ENCODE results near the gene NLRC5.

NLRC5 gene

DNA sequence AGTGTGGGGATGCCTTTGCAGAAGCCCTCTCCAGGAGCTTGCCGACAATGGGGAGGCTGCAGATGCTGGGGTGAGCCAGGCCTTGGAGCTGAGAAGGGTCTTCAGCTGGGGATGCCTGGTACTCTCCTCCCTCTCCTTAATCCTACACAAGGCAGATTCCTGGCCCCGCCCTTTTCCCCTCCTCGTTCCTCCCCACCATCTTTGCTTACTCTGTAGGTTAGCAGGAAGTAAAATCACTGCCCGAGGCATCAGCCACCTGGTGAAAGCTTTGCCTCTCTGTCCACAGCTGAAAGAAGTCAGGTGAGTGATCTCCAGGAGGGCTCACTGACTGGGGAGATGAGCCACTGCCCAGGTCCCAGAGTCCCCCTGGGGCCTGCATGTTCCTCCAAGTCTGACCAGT lies 38.7 kb downstream of the NLRC5 start:
- DNase-seq: no peak

DNA sequence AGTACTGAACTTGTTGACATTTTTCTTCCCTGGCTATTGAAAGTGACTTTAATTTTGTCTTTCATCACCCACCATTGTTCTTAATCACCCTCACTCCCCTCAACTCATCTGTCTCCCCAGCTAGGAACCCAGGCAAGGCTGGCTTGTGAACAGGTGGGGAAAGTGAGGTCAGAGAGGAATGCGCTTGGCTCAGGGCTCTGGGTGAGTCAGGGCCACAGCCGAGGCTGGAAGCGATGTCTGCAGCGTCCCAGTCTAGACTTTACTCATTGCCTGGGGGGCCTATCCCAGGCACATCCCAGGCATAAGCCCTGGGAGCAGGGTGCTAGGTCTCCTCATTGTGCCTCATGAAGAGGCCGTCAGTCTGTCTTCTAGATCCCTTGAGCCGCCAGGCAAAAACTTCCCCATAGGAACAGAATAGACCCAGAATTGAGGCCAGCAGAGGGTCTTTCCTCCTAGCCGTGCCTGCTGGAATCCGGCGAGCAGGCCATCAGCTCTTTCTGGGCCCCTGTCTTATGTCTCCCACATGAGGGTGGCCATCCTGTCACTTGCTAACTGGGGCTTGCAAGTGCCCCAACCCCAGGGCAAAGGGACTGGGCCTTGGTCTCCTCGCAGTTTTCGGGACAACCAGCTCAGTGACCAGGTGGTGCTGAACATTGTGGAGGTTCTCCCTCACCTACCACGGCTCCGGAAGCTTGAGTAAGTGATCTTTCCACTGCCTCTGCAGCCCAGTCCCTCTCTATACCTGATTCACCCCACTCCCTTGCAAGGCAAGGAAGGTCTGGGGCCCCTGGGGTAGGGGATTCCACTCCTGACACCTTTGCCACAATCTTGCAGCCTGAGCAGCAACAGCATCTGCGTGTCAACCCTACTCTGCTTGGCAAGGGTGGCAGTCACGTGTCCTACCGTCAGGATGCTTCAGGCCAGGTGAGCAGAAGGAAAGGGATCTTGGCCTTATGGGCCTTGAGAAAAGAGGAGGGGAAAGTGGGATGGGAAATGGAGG lies 40.1 kb downstream of the NLRC5 start:
- DNase-seq: no peak

DNA sequence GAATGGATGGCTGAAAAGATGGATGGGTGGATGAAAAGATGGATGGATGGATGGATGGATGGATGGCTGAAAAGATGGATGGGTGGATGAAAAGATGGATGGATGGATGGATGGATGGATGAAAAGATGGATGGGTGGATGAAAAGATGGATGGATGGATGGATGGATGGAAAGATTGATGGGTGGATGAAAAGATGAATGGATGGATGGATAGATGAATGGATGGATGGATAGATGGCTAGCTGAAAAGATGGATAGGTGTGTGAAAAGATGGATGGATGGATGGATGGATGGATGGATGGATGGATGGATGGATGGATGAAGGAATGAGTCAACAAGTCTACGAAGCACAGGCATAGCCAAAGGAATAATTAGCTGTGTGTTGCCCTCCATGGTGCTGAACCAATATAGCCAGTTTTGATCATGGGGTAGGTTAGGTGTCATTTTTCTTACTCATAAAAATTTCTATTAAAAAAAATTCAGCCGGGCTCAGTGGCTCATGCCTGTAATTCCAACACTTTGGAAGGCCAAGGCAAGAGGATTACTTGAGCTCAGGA lies 41.1 kb downstream of the NLRC5 start:
- no peak for DNase-seq

DNA sequence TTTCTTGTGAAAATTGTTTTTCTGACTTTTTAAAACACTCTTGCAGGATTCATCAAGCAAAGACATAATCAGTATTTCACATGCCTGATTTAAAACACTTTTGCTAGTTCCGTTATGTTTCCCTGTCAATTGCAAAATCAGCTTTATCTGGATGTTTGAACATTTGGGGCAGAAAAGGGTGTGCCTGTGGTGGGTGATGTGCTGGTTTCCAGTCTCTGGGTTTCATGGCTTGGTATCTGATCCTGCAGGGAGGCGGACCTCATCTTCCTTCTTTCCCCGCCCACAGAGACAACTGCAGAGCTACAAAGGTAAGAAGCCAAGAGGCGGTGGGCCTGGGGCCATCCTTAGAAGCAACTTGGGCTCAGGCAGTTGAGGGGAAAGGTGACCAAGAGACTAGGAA lies 41.8 kb downstream of the NLRC5 start:
- no peak for DNase-seq

DNA sequence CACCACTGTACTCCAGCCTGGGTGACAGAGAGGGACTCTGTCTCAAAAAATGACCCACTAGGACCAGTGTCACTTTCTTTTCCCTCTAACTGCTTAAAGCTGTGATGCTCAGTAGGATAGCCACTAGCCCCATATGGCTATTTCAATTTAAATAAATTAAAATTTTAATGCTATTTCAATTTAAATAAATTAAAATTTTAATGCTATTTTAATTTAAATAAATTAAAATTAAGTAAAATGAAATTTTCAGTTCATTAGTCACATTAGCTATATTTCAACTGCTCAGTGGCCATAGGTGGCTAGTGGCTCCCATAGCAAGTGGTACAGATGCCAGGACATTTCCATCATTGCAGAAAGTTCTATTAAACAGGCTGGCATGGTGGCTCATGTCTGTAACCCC lies 43.0 kb downstream of the NLRC5 start:
- no peak for DNase-seq

DNA sequence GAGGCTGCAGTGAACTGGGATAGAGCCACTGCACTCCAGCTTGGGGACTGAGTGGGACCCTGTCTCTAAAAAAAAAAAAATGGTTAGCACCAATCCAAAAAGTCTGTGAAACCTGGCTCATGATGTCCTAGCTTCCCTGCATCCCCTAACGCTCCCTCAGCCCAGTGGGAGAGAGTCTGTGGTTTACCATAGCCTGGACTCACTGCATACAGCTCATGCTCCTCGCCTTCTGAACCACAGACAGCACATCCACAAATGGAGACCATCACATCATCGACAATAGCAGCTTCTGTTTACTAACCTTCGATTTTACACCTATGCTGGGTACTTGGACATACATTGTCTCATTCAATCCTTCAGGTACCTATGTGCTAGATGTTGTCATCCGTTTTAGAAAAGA lies 43.6 kb downstream of the NLRC5 start:
- DNase-seq: no peak

DNA sequence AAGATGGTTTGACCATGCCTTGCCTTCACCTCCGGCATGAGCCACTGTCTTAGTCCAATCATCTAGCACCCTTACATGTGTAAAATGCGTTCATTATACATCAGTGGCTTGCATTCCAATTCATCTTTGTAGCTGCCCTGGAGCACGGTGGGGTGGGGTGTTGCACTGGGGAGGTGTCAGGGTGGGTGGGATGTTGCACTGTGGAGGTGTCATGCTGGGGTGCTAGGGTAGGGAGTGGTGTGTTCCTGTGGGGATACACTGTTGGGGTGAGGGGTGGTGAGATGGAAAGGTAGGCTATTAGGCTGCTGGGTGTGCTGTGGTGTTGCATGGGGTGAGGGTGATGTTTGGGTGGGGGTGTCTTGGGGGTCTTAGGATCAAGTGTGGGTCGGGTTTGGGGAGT lies 47.0 kb downstream of the NLRC5 start:
- DNase-seq: no peak

DNA sequence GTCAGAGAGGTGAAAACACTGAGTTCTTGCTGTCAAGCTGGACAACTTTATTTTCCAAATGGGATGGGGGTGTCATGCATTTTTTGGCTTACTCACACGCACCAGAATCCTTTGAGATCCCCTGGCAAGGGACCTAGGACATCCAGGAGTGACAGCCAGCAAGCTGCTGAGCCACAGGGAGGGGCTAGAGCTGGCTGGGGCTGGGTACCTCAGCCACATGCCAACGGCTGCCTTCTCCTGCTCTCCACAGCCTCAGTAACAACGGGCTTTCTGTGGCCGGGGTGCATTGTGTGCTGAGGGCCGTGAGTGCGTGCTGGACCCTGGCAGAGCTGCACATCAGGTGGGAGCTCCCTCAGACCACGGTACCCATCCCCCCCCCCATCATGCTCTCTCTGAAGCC lies 47.6 kb downstream of the NLRC5 start:
- no peak for DNase-seq

DNA sequence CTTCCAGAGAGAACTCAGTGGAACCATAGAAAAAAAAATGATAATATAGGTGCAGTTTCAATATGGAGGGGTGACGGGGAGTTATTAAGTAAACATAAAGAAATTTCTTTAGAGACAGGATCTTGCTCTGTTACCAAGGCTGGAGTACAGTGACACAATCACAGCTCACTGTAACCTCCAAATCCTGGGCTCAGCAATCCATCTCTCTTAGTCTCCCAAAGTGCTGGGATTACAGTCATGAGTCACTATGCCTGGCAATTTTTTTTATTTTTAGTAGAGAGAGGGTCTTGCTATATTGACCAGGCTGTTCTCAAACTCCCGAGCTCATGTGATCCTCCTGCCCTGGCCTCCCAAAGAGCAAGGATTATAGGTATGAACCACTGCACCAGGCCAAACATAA lies 48.8 kb downstream of the NLRC5 start:
- no peak for DNase-seq

DNA sequence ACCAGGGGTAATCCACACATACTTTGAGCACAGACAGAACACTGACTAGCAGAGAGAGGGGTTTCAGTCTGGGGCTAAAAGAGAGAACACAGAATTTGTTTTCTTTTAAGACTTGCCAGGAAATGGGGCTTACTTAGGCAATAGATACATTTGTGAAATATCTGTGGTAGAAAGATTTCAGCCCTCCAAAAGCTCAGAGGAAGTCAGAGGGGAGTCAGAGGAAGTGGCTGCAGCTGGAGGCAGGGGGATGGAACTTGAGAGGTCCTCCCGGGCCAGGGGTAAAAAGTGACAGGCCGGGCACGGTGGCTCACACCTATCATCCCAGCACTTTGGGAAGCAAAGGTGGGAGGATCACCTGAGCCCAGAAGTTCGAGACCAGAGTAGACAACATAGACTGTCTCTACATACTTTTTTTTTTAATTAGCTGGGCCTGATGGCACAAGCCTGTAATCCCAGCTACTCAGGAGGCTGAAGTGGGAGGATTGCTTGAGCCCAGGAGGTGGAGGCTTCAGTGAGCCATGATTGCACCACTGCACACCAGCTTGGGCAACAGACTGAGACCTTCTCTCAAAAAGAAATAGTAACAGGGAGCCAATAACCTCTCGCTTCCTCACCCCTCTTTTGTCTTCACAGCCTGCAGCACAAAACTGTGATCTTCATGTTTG lies 49.9 kb downstream of the NLRC5 start:
- peak; percentile 80 for DNase-seq

DNA sequence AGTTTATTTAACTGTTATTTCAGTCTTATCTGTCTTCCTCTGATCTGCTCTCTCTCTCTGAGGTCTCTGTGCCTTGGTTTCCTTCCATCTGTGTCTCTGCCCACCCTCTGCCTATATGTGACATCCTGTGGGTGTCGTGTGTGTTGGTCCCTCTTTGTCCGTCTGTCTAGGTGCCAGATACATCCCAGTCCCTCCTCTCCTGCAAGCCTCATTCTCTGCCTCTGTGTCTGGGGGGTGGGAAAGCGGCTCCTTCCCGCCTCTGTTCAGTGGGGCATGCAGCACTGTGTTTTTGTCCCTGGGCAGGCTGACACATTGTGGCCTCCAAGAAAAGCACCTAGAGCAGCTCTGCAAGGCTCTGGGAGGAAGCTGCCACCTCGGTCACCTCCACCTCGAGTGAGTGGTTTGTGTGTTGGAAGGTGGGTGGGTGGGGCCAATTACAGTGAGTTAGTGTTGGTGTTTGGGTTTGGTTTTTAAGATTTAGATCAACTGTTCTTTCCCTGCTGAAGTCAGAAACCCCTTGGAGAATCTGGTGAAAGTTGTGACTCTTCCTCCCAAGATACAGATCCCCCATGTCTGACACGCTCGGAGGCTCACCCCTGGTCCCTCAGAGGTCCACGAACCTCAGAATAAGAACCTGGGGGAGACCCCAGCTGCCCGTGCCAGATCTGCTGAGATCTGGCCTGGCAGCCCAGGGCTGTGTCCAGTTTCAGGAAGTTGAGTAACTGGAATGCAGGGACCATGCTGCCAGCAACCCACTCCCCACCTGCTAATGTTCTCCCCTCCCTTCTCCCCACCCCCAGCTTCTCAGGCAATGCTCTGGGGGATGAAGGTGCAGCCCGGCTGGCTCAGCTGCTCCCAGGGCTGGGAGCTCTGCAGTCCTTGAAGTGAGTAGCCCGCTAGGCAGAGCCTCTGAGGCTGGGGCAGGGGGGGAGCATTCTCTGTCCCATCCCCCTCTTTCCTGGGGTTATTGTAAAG lies 52.1 kb downstream of the NLRC5 start:
- peak; percentile 90 for DNase-seq

DNA sequence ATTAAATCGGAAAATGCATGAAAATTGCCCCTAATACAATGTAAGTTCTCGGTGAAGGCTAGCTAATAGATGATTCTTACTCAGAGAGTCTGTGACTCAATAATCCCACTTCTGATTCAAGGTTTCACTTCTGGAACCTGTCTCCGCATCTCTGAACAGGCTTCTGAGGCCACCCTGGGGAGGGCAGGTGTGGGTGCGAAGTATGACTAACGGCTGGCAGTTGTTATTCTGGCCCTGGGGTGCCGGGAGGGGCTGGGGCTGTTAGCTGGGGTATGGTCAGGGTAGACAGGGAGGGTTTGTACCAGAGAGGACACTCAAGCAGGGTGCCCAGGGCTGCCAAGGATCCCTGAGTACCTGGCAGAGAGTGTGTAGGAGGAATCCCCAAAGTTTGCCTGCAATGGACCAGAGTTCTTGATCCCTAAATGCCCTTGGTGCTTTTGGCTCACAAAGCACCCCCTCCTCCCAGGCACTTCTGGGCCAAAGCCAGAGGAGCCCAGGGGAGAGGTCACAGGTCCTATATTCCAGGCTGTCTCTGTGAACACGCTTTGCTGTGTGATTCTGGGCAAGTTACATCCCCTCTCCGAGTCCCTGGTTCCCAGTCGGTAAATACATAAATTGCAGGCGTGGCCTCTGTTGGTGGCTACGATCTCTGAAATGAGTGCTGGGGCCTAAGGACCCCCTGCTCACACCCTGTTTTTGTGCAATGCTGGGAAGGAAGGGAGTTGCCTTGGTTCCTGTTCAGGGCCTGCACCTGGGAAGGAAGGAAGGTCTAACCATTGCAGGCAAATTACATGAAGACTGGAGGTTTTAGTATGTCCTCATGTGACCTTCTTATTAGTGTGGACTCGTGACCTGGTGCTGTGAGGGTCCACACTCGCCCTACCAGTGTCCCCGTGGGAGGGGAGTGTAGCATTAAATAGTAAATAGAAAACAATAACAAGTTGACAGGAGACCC lies 53.1 kb downstream of the NLRC5 start:
- DNase-seq: peak; percentile 90

DNA sequence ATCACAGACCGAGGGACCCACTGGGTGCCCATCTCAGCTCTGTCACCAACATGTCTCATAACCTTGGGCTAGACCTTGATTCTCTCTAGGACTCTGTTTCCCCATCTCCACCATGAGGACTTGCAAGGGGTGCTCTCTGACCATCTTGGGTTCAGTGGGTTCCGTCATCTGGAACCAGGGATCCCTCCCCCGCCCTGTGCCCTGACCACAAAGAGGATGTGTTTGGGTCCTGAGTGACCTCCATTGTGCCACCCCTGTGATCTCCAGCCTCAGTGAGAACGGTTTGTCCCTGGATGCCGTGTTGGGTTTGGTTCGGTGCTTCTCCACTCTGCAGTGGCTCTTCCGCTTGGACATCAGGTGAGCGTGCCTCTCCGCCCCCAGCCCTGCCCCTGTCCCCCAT lies 53.9 kb downstream of the NLRC5 start:
- DNase-seq: no peak

DNA sequence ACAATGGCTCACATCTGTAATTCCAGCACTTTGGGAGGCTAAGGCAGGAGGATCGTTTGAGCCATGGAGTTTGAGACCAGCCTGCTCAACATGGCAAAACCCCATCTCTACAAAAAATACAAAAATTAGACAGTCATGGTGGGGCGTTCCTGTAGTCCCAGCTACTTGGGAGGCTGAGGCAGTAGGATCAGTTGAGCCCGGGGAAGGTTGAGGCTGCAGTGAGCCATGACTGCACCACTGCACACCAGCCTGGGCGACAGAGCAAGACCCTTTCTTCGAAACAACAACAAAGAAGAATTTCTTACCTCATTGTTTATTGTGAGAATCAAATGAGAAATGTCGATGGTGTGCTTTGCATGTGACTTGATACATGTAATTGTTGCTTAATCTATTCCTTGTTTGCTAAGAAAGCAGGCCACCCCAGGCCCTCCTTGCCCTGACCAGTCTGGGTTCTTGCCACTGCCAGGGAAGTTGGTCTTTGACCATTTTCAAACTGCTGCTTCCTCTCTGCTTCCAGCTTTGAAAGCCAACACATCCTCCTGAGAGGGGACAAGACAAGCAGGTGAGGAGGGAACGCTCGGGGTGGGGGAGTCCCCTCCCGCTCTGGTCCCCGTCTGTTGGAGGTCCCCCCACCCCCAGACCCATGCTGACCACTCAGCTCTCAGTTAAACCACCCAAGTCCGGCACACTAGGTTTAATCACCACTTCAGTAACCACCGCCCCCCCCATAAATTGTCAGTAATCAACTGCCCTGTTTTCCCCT lies 55.8 kb downstream of the NLRC5 start:
- DNase-seq: no peak

DNA sequence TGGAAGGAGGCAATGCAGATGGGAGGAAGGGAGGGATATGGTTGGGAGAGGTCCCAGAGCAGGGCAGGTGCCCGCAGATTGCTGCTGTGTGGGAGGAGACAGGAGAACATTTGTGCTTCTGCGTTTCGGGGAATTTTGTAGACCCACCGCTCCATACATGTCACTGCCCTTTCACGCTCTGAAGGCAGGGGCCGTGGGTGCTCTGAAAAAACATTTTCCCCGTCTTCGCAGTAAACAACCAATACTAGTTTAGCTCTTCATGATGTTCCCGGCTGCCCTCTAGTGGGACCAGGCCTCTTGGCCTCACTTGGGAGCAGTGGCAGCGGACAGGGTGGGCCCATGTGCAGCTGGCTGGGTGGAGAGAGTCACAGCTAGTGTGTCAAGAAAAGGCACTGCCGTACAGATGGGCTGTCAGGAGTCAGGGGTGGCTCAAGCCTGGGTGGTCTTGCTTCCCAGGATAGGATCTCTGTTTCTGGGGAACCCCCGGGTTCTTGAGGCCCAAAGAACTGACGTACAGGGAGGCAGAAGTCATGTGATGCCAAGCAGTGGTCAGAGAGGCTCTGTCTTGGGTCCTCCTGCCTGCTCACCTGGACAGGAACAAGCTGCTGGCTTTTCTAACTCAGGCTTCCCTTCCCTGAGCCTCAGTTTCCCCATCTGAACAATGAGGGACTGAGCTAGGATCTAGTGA lies 56.5 kb downstream of the NLRC5 start:
- DNase-seq: no peak

DNA sequence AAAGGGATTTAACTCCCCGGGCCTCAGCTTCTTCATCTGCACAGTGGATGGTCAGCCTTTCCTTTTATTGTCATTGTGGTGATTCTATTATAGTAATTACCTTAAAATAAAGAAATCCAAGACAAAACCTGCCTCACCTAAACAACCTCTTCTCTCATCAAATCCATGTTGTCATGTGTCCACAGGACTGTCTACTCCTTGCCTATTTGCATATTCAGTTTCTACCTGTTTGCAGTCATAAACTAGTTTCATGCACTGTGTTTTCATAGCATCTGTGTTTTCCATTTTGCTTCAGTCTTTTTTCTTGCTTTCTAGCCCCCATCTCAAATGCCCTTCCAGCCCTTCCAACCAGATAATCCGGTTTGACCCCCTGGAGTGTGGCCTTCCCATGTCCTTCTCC lies 58.7 kb downstream of the NLRC5 start:
- DNase-seq: no peak

DNA sequence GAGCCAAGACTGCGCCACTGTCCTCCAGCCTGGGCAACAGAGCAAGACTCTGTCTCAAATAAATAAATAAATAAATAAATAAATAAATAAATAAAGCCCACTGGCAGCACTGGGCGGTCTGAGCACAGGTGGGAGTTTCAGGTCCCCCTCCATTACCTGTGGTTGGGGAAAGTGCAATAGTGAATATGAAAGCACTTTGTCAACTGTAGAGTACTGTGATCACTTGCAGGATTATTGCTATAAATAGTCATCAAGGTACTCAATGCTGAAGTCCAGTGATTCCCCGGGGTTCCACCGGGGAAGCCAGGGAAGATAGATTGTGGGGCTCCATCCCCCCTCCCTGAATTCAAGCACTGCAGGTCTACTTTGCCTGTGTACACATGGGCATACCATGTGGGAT lies 60.3 kb downstream of the NLRC5 start:
- no peak for DNase-seq

DNA sequence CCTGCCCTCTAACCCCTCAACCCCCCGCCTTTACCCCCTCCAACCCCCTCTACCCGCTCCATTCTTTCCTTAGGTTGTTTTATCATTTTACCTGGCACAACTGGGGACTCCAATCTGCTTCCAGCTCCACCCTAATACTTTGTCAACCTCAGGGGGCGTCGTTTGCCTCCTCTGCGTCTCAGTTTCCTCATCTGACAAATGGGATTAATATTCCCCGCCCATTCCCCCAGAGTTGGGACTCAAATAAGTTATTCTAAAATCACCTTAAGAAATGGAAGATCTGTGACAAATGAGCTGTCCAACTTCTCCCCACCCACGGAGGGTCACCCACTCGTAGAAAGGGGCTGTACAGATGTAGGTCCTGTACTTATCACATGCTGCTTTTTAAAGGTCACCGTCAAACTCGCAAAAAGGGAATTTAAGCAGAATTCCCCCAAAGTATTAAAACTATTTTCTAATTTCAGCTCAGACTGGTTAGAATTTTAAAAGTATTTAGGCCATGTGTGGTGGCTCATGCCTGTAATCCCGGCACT lies 62.4 kb downstream of the NLRC5 start:
- DNase-seq: no peak

DNA sequence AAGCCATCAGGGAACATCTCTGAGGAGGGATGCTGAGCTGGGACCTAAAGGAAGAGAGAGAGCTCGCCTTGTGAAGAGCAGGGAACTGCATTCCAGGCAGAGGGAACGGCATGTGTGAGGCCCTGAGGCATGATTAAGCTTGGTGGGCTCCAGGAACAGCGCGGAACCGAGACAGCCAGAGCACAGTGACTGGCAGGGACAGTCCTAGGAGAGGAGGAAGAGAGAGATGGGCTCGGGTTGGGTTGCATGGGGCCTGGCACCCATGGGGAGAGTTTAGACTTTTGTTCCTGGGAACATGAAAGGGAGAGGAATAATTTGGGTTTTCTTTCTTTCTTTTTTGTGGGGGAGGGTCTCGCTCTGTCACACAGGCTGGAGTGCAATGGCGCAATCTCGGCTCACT lies 63.8 kb downstream of the NLRC5 start:
- no peak for DNase-seq

DNA sequence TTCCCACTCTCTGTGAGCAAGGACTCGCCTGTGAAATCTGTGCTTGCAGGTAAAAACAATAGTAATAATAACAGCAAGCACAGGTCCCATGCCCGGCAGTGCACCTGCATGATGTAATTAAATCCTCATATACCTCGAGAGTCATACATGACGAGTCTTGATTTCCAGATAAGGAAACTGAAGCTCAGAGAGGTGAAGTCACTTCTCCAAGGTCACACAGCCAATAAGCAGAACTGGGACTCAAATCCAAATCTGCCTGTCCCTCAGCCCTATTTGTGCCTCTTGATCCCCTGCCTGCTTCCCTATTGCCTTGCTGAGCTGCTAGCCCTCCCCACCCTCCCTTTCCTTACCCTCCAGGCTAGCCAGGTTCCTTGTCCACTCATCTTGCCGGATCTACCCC lies 65.0 kb downstream of the NLRC5 start:
- DNase-seq: no peak
